GM21619 (cell line): ENCODE data around the gene OR52I1.

ENCODE experiments used
- ATAC-seq: cut with Tn5 transposase; IDR thresholded peaks from one replicate; pipeline ENCODE4 v1.9.1; 2021; ENCODE audit not compliant: unreplicated experiment

Gene OR52I1

GRCh38 chr11:4593739-4594138, at the start of gene OR52I1:
Gene OR52I1 (plus strand): TSS chr11:4594039. CDS start chr11:4594039, 0 bp downstream.
- ATAC-seq, result no peak

GRCh38 chr11:4544891-4545290, 48.9 kb upstream of the OR52I1 start, which contains the start of gene OR52M1:
Gene OR52M1 (plus strand): TSS chr11:4545191. CDS start chr11:4545191, 0 bp downstream.
- ATAC-seq, result no peak

- no peak for ATAC-seq
Observed at GRCh38 chr11:4546878-4547277, 47.0 kb upstream of the OR52I1 start.

- no peak for ATAC-seq
Observed at GRCh38 chr11:4547416-4547815, 46.4 kb upstream of the OR52I1 start.

GRCh38 chr11:4551346-4551979, 42.4 kb upstream of the OR52I1 start:
- ATAC-seq, result no peak

- no peak for ATAC-seq
Observed at GRCh38 chr11:4559527-4560440, 34.1 kb upstream of the OR52I1 start.

- no peak for ATAC-seq
Observed at GRCh38 chr11:4560467-4560866, 33.4 kb upstream of the OR52I1 start.

- no peak for ATAC-seq
Observed at GRCh38 chr11:4565371-4565770, 28.5 kb upstream of the OR52I1 start.

- ATAC-seq, result no peak
Observed at GRCh38 chr11:4569075-4569474, 24.8 kb upstream of the OR52I1 start.

- ATAC-seq, result no peak
Observed at GRCh38 chr11:4576880-4577279, 17.0 kb upstream of the OR52I1 start.

- ATAC-seq, result no peak
Observed at GRCh38 chr11:4577761-4578160, 16.1 kb upstream of the OR52I1 start.

GRCh38 chr11:4578624-4579023, 15.2 kb upstream of the OR52I1 start:
- ATAC-seq, result no peak

GRCh38 chr11:4580124-4580523, 13.7 kb upstream of the OR52I1 start:
- ATAC-seq, result no peak

- no peak for ATAC-seq
Observed at GRCh38 chr11:4581443-4581842, 12.4 kb upstream of the OR52I1 start, which contains the start of gene OR52I2. Gene OR52I2 (plus strand): TSS chr11:4581743.

- ATAC-seq, result no peak
Observed at GRCh38 chr11:4589017-4589416, 4.8 kb upstream of the OR52I1 start.

GRCh38 chr11:4605057-4605456, 11.2 kb downstream of the OR52I1 start:
- ATAC-seq, result no peak

GRCh38 chr11:4606231-4607015, 12.6 kb downstream of the OR52I1 start:
- no peak for ATAC-seq

GRCh38 chr11:4607096-4607495, 13.3 kb downstream of the OR52I1 start:
- no peak for ATAC-seq

GRCh38 chr11:4607781-4608666, 14.2 kb downstream of the OR52I1 start, which contains the start of gene TRIM68:
Gene TRIM68 (minus strand): TSS chr11:4608231. CDS start chr11:4605504, 2,727 bp downstream.
- ATAC-seq, result peak; percentile 99

GRCh38 chr11:4610258-4610935, 16.6 kb downstream of the OR52I1 start:
- no peak for ATAC-seq
